ENCODE data around the gene ADCK1. TPM values are rescaled to one million over a fixed set of nuclear protein-coding genes. Genes with fewer than 3 reads are reported as not detected.

The ADCK1 gene
- total and polyA plus RNA-seq, 2 of the 13 experiments (the other 11 are each of a cell fraction or from before 2014, with no cell fraction given) = 3.9 to 6.3 TPM

- FAIRE-seq = no peak
- Histone ChIP-seq H2AFZ (ENCODE audit: low read length) (no peak overlapping the region), H3K9ac (ENCODE audit: insufficient read depth, low read depth, low read length) (no peak overlapping the region), H3K4me3 (replicated peaks in 1 of 3; ENCODE audit: insufficient read depth in 1 of 3, low read depth in 2 of 3, low read length in 3 of 3) (no peak overlapping the region), H3K27me3 (ENCODE audit: control insufficient read depth in 1 of 2, insufficient read depth in 2 of 2, low read length in 2 of 2) (no peaks in the 10 kb centered on the region), H3K4me2 (ENCODE audit: low read depth, low read length) (no peak overlapping the region), H3K4me1 (ENCODE audit: insufficient read depth, low read length) (no peaks in the 10 kb centered on the region), H3K36me3 (replicated peaks in 1 of 2; ENCODE audit: control insufficient read depth in 1 of 2, insufficient read depth in 2 of 2, low read length in 2 of 2) (no peaks in the 10 kb centered on the region), H3K27ac (ENCODE audit: extremely low read length, insufficient read depth, low read length) (no peak overlapping the region), H4K20me1 (ENCODE audit: insufficient read depth, low read length) (no peaks in the 10 kb centered on the region), H3K9me3 (ENCODE audit: low read length) (no peaks in the 10 kb centered on the region), H3K79me2 (ENCODE audit: insufficient read depth, low read length) (no peaks in the 10 kb centered on the region)
- ATAC-seq = no peak
- DNase-seq (ENCODE audit: low spot score) = no peak
- no TSS peak for BruUV-seq (replicated peaks)
- intact Hi-C loops (cut with micrococcal nuclease; ENCODE audit: unreplicated experiment) = no loop called here
- ChIA-PET POLR2A (no interaction called here), CTCF (ENCODE audit: low intra/inter-chr PET ratio, low total read pairs) (no interaction called here)
- 87% methylated on average over 7 of the region's 7 CpGs for WGBS (ENCODE audit: low lambda C conversion rate)
- in situ Hi-C loops (cut with HindIII; ENCODE audit: extremely low pct_ligation_motif_present, low pct_unique_long_range_greater_than_20kb) = no loop called here
- TF ChIP-seq GATAD1 (CRISPR knock-in tag; IDR thresholded peaks at IDR 0.05) (no peak), RERE (CRISPR knock-in tag; IDR thresholded peaks at IDR 0.05; ENCODE audit: low read depth) (no peak), CSRNP1 (CRISPR knock-in tag; IDR thresholded peaks at IDR 0.05) (no peak), SATB2 (CRISPR knock-in tag; IDR thresholded peaks at IDR 0.05) (no peak), PRMT3 (CRISPR knock-in tag; IDR thresholded peaks at IDR 0.05; ENCODE audit: borderline replicate concordance, low read depth) (no peak), TAF1 (CRISPR knock-in tag; IDR thresholded peaks at IDR 0.05) (no peak), ESRRA (CRISPR knock-in tag; IDR thresholded peaks at IDR 0.05; ENCODE audit: low read depth) (no peak)
These were observed 117.7 kb downstream of the ADCK1 start for GRCh38 chr14:77917491-77918201.

Data from HepG2 (cell line).